NCI-H1092 (cell line): ENCODE measurements around the gene SFXN5.
A peak's percentile ranks its signal among the peaks of the same experiment; 100 is the strongest.
"Not testable (repeated sequence)": the region's sequence is repeated elsewhere in the genome, so short reads cannot be mapped to it uniquely, and the experiment has no call there.

Source experiments
- DNase-seq: peaks from one replicate; lab custom pipeline; 2025; lab: John Stamatoyannopoulos, UW

SFXN5 gene

DNA sequence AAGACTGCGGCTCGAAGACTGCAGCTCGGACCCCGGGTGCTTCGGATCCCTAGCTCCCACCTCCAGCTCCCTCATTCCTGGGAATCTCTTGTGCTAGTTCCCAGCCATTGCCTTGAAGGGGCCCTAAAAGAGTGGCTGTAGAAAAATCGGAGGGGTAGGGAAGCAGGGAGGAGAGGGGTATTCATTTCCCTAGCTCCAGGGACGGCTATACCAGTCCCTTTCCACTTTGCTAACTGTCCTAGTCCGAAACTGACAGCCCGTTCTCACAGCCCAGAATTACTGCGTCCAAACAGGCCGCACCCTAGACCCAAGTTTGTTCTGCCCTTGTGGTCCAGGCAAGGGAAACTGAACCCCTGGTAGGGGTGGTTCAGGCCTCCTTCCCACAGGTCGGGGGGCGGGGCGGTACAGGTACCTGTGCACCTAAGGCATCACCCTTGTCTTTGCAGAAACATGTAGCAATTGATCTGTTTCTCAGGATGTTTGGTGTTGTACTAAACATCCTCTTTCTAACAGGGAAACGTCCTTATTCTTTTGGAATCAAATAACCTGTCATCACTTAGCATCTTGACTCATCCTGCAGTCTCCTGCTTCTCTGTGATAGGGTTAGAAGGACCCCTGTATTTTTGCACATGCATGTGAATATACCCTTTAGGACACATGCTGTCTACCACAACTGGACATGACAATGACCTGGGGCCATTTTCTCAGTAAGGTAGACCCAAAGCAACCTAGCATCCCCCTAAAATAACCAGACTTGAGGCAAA lies 150.2 kb downstream of the SFXN5 start:
- no peak for DNase-seq

DNA sequence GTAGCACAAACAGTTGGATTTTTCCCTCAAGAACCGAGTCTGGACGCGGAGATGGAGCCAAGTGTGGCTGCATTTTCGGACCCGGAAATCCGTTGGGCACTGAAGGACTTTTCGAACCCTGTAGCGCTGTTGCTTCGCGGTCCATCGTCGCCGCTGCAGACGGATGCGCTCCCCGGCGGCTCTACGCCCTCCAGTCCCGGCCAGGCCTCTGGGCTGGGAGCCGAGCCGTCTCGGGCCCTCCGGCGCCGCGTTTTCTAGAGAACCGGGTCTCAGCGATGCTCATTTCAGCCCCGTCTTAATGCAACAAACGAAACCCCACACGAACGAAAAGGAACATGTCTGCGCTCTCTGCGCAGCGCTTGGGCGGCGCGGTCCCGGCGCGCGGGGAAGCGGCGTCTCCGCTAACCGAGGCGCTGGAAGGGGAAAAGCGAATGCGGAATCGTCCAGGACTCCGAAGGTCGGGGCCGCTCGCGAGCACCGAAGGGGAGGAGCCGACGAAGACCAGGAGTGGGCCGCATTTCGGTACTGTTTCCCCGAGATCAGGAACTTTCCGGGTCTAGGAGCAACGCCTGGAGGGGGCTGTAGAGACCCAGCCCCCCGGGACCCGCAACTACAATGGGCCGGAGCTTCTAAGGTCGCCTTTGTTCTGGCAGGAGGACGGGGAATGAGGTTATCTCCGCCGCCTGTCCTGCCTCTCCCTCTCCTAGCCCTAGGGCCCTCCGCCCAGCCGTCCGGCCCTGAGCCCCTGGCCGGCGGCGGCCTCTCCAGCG lies 151.0 kb downstream of the SFXN5 start:
- peak; percentile 8 for DNase-seq

DNA sequence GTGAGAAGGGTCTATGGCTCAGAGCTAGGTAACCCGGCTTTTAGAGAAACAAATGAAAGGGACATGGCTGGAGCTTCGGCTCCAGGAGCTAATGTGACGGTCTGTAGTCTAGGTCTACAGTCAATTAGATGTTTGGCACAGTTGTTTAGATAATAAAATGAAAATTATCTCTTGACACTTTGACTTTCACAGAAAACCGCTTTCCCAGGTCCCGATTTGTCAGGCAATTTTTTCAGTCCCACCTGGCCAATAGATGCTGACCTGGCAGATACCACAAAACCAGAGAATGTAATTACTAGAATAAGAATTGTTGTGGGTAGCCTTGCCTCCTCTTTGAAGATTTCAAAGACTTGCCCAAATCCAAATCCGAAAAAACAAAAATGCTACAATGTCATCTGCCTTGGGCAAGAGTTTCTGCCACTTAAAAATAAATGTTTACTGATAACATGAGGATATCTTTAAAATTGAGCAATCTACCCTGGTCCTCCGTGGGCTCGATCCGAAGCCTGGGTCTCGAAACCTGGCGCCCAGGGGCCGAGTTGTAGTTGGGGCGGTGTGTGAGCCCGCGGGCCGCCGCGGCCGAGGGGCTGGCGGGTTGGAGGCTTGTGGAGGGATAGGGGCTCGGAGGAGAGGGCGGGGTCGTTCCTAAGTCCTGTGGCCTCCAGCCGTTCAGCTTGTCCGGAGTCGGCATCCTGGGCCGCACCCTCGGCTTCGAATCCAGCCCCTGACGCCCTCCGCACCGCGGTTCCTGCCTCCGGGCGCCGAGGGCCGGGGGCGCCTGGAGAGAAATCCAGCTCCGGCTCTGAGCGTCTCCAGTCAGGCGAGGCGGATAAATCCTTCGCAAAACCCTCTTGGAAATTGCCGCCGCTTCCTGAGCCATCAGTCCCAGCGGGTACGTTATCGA lies 151.8 kb downstream of the SFXN5 start:
- no peak for DNase-seq

- DNase-seq = no peak
Measured at GRCh38 chr2:72917877-72918553, 153.5 kb downstream of the SFXN5 start.

DNA sequence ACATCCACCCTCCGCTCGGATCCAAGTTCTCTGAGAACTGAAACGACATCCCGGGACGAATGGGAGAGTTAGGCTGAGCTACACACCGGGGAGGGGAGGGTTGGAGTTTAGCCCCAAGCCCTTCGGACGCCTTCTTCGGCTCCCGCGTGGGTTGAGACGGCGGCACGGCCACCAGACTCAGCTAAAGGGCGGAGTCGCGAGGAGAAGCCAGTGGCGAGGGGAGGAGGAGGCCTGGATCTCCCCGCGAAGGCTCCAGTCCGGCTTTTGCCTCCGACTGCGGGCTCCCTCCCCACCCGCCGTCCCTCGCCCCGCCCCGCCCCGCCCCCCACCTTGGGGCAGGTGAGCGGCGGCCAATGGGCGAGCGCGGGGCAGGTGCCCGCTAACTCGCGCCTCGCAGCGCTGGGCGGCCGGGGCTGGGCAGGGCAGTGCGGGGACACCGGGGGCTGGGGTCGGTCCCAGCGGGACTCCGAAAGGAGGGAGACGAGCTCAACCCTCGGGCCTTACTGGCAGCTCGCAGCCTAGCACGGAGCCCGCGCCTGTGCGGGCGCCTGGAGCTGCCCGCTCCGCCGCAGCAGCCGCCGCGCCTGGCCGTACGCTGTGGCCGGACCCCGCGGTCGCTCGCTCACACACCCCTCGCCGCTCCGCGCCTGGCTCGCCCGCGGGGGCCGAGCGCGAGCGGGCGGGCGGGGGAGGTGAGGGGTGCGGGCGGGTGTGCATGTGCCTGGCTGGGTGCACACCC lies 154.2 kb downstream of the SFXN5 start, which contains the start of gene EMX1:
Gene EMX1 (plus strand): TSS at position 382 of the 739 bp plus-strand sequence. CDS start 334 bp downstream, at position 716.
- peak; percentile 4 for DNase-seq

DNA sequence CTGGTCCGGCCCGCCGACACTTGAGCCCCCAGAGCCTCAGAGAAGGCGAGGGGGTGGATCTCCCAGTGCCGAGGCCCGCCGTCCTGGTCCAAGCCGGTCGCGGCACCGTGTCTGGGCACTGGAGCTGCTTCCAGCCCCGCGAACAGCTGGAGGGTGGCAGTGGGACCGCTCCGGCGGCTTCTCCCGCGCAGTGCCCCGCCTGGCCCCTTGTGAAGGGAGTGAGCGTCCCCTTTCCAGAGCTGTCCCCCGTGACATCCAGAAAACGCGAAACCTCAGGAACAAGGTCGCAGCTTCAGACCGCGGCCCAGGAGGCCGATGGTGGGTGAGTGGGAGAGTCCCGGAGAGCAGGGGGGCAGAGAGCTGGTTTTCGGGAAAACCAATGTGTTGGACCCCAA lies 154.8 kb downstream of the SFXN5 start:
- no peak for DNase-seq

DNA sequence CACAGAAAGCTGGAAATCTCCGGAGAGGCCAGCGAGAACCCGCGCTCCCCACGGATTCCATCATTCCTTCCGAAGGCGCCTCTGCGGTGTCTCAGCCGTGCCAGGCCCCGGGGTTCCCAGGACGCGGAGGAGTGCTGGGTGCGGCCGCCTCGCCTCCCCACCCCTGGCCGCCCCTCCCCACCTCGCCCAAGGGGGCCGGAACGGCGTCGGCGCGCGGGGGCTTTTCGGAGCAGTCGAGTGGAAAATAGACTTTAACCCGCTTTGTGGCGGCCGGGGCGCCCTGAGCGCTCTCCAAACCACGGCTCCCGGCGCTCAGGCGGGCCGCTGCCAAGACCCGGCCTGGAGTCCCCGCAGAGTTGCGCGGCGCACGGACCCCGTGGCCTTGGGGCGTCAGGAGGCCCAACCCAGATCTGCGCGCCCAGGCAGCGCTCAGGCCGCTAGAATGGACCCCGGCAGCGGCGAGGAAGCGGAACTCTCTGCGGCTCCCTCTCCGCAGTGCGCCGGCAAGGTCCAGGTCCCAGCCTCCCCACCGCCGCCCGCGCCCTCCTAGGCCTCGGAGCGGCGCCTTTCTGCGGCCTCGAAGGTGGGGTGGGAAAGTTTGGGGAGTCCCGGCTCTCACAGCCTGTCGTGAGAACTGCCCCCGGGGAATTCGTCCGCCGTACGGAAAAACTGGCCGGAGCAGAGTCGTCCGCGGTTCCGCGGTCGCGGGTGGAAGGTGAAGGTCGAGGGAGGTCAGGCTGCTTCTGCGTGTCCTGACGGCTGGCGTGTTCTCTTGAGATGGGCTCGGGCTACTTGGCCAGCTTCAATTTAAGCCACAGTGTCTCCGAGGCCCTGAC lies 155.4 kb downstream of the SFXN5 start:
- DNase-seq = no peak

DNA sequence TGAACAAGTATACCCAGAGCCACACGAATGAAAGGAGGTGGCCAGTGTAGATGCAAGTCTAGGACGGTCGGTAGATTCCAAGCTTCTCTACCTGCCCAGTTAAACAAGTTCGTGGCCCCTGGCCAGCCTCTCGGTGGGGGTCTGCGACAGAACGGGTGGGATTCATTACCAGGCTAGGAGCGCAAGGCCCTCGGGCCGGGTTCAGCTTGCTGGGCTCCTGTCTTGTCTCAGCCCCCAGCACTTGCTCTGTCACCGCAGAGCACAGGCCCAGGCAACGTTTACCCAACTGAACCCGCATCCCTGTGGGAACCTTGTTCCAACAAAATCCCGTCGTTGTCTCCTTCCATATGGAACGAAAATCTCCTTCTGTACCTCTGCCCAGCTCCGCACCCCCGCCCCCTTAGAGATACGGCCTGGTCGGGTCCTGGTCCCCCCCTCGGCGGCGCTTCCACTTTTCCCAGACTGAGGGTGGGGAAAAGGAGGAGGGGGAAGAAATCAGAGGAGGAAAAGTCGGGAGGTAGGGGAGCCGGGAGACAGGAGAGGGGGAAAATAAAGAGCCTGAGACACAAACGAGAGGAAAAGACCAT lies 156.1 kb downstream of the SFXN5 start:
- no peak for DNase-seq

- no peak for DNase-seq
Measured at GRCh38 chr2:72914589-72915319, 156.8 kb downstream of the SFXN5 start.

- DNase-seq = no peak
Measured at GRCh38 chr2:72914206-72914559, 157.3 kb downstream of the SFXN5 start.

DNA sequence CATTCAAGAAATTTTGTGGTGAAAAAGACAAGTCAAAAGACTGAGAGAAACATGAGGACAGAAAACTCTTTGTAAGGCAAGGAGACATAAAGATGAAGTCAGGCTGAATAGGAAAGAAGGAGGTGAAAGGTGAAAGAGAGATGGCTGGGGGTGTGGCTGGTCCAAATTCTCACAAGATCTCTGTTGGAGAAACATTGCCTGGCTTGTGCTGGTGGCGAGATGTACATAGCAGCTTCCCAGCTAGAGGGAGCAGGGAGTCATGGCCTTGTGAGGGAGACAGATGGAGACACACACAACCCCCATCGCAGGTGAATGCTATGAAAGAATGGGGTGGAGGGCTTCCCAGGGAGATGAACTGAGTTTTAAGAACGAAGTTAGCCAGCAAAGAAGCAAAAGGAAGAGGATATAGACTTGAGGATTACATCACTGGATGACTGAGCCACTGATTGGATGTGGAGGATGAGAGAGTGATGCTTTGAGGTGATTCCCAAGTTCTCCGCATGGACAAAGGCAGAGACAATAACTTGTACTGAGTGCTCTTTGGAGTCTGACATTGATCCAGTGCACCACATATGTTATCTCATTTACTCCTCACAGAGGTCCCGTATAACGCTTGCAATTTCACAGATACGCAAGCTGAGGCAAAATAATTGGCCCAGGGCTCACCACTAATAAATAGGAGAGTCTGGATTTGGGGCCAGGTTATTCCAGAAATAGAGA lies 157.9 kb downstream of the SFXN5 start:
- DNase-seq = no peak

DNA sequence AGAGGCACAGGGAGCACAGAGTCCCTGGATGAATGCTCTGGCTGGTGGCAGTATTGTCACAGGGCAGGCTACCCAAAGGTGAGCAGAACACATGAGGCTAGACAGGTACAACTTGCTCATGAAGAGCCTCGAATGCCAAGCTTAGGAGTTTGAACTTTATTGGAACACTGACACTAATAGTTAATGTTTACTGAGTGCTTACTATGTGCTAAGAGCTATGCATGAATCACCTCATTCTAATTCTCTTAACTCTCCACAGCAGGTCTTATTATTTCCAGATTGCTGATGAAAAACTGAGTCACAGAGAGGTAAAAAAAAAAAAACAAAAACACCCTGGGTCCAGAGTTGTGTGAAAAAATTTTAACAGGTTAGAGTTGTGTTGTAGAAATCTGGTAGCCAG lies 160.3 kb downstream of the SFXN5 start:
- DNase-seq = no peak

- DNase-seq = no peak
Measured at GRCh38 chr2:72908741-72909140, 162.8 kb downstream of the SFXN5 start.

DNA sequence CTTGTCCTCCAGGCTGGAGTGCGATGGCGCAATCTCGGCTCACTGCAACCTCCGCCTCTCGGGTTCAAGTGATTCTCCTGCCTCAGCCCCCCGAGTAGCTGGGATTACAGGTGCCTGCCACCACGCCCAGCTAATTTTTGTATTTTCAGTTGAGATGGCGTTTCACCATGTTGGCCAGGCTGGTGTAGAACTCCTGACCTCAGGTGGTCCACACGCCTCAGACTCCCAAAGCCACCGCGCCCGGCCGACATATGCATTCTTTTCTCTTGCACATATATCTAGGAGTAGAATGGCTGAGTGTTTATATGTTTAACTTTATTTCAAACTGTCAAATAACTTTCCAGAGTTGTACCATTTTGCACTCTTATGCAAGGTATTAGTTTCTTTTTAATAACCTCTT lies 164.1 kb downstream of the SFXN5 start:
- not testable (repeated sequence) for DNase-seq

- no peak for DNase-seq
Measured at GRCh38 chr2:72901426-72901825, 170.1 kb downstream of the SFXN5 start.

GRCh38 chr2:72900191-72900825 lies 171.2 kb downstream of the SFXN5 start:
- DNase-seq = no peak

DNA sequence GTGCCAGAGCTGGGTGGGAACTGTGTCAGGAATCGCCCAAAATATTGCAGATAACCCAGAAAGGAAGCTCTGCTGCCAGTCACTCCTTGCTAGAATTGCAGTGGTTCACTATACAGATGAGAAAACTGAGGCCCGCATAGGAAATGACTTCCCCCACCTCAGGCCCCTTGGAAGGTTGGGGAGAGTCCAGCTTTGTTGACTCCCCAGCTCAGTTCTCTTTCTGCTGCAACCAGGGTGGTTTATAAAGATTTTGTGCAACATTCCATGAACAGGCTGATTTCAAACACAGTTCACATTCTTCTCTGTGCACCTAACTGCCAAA lies 173.0 kb downstream of the SFXN5 start:
- DNase-seq = no peak
